HG03159 (cell line): ENCODE data around the gene GDPD4.

Source experiments
- ATAC-seq: cut with Tn5 transposase; IDR thresholded peaks from one replicate; pipeline ENCODE4 v1.9.1; 2021; ENCODE audit warnings: mild to moderate bottlenecking, moderate library complexity; ENCODE audit not compliant: unreplicated experiment

Gene GDPD4, protein sequence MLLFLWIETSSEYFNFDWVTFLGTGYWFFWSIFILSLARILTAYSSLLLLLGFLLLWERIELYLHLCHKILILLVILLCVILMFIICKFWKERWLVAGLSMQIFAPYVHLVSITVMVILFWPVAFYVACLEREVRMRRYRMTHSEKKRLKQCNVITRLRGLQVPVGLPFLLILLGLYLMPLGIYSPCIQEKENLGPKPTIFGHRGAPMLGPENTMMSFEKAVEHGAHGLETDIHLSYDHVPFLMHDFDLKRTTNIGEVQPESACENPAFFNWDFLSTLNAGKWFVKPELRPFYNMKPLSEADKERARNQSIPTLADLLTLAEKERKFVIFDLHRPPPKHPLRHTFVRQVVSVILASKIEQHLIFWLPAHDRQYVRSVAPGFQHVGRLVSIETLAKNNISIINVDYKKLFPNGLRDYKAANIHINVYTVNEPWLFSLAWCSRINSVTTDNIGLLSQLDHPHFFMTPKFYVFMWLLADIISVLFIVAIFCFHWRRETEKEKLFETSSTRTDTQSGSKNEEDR

GRCh38 chr11:77301510-77301909 lies at the start of gene GDPD4:
Gene GDPD4, minus strand, starts transcription at chr11:77301686. Its CDS starts 16,549 bp downstream, at chr11:77285137.
- no peak for ATAC-seq

DNA sequence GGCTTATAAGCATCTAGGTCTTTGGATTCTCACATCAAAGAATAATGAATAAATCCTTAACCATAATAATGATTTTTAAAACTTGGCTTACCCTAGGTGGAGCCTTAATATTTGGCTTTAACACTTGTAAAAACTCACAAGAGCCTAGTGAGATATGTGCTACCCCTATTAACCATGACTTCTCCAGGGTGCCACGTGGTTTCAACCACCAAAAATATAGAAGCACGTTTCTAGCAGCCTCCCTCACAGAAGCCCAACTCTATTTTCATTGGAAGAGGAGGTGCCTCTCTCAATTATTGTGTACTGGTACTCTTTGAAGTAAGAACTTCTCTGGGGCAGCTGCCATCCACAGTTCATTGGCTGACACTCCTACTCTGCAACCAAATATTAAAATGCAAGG lies 46.5 kb upstream of the GDPD4 start:
- no peak for ATAC-seq

DNA sequence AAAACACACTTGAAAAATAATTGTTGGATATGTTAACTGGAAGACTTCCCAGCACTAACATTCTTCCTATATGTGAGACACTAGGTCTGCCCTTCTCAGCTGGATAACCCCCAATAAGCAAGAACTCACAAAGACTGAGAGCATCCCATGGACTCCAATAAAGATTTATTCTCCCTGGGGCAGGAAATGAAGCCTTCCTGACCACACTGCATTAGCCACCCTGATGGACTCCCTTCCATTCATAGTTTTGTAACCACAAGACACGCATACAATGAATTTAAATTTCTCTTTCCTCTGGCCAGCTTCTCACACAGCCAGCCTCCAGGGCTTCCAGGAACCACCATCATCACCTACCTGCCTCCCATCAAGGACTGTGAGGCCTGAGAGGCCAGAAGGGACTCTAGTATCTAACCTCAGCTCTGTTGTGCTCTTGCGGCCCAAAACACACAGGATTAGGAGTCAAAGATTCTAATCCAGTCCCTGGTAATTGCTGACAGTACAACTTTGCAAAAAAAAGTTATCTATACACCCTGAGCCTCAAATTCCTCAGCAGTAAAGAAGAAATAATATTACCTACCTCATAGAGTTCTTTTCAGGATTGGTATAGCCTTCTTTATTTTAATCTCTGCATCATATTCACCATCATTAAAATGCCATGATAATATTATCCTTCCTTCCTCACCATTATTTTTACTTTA lies 45.6 kb upstream of the GDPD4 start:
- no peak for ATAC-seq

- no peak for ATAC-seq
These were observed 44.1 kb upstream of the GDPD4 start for GRCh38 chr11:77345621-77346020.

- no peak for ATAC-seq
These were observed 39.0 kb upstream of the GDPD4 start for GRCh38 chr11:77340501-77340900.

GRCh38 chr11:77332259-77332658 lies 30.8 kb upstream of the GDPD4 start:
- no peak for ATAC-seq

GRCh38 chr11:77325159-77325558 lies 23.7 kb upstream of the GDPD4 start:
- ATAC-seq: no peak

DNA sequence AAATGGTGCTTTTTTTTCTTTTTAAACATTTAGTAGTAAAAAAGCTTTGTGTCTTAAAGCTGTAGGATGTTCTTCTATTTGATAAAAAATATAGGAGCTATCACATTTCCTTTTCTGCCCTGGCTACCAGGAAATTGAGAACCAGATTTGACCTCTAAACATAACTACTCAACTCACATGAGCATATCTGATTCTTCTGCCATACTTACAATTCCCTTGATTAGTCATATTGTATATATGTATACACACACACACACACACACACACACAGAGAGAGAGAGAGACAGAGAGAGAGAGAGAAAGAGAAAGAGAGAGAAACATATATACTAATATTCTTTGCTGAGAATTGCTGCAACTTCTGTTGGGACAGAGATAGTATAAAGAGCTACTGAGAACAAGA lies 23.0 kb upstream of the GDPD4 start:
- ATAC-seq: no peak

- no peak for ATAC-seq
These were observed 21.6 kb upstream of the GDPD4 start for GRCh38 chr11:77322926-77323590.

DNA sequence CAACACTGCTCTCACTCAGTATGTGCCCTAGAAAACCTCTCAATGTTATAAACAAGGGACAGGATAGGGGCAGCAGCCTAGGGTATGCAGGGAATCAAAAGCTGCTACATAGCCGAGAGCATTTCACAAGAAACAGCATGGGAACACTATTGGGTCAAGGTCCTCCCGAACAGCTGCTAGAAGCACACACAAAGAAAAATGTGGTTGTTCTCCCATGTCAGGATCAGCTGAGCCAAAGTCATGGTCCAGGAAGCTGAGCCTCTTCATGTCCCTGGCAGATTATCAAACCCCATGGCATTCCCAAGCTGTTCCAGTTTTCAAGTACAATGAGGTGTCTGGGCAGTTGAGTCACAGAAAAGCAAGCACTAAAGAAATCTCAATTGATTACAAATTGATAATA lies 21.0 kb upstream of the GDPD4 start:
- no peak for ATAC-seq

DNA sequence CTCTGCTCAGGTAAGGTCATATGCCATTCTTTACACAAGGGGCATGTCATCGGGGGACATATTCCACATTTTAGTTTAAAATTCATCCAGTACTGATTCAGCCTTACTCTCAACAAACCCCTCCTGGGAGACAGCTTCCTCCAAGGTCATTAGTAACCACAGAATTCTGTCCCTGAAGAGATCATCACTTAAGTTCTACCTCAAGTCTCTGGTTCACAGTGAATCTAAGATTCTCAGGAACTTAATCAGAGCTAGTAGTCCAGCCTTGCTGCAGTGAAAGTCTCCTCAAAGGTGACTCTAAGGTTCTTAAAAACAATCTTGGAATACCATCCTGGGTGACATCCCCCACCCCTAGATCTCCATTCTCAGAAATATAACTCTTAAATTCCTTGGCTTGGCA lies 18.9 kb upstream of the GDPD4 start:
- ATAC-seq: no peak

DNA sequence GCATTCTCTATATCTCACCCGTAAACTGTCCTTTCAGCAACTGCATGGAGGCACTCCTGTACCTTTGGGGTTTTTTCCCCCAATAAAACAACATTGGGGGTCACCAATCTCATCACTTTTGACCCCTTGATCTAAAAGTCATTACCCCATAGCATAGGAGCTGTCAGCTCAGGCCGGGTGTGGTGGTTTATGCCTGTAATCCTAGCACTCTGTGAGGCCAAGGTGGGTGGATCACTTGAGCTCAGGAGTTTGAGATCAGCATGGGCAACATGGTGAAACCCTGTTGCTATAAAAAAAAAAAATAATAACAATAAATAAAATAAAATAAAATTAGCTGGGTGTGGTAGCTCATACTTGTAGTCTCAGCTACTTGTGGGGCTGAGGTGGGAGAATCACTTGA lies 17.1 kb upstream of the GDPD4 start:
- no peak for ATAC-seq

DNA sequence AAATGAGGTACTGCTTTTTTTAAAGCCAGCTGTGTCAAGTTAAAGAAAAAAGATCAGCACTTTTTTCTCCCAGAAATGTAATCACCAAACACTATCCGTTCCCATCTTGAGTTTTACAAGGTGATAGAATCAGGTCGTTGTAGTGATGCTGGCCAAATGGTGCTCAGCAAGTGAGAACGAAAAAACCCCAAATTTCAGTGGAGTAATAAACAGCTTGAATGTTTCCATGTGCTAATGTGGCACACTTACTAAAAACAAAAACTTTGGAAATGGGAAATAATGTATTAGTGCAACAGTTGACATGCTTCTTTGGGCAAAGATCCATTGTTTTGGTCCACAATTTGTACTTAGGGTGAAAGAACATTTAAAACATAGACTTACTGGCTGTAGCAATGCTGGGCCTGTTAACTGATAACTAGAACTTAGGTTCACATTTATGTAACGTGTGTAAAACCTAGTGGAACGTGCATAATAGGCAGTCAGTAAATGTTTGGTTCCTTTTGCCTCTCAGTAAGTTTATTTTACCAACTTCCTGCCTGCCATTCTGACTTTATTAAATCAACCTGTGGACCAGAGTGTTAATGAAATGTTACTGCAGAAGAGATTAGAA lies 15.4 kb upstream of the GDPD4 start:
- no peak for ATAC-seq

DNA sequence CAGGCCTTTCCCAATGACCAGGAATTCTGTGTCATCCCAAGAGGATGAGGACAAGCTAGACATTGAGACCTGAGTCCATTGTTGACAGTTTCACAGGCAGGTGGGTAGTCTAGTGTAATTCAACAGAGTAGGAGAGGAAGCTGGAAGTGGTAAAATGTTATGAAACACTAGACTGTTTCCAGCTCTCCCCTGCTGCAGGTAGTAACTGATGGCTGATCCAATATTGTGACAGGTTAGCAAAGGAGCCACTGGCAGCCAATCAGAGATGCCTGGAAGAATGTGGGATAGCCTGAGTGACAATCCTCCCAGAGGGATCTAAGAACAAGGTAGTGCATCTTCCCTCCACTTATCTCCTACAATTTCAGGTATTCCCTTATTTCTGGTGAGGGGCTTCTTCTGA lies 10.6 kb upstream of the GDPD4 start:
- no peak for ATAC-seq

GRCh38 chr11:77311701-77312100 lies 10.2 kb upstream of the GDPD4 start:
- ATAC-seq: no peak

GRCh38 chr11:77310721-77311120 lies 9.2 kb upstream of the GDPD4 start:
- no peak for ATAC-seq

DNA sequence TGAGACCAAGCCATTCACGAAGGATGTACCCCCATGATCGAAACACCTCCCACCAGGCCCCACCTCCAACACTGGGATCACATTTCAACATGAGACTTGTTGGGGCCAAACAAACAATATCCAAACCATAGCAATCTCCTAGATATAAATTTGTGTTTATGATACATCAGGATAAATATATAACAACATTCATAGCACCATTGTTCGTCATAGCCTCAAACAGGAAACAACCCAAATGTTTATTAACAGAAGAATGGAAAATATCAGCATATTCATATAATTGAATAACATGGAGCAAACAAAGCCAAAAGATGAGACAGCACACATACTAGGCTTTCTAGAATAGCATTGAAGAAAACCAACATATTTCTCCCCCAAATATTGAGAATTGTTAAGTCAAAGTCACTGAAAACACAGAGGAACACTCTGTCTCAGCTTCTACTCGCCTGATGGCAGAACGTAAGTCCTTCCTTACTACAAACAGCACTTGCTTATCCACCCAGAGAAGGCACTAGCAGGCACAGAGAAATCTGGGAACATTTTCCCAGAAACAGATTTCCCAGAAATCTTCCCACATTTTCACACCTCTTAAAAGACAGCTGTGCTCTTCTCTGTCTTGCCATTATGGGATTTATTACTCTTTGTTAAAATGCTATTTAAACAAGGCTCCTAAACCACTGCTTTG lies 8.1 kb upstream of the GDPD4 start:
- no peak for ATAC-seq

GRCh38 chr11:77308838-77309237 lies 7.4 kb upstream of the GDPD4 start:
- no peak for ATAC-seq

DNA sequence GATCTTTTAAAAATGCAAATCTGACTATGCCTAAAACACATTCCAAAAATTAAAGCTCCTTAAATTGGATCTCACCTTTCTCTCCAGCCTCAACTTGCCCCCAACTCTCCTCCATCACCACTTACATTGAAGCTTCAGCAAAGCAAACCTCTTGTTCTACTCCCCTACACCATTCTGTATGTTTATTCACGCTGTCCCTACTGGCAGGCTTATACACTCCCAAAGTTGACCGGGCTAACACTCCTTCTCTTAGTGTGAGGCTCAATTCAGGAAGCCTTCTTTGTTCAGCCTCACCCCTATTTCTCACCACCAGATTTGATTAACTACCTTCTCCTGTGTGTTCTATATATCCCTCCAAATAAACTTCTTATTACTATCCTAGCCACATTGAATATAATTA lies 1.8 kb upstream of the GDPD4 start:
- ATAC-seq: no peak

- no peak for ATAC-seq
These were observed 1.3 kb upstream of the GDPD4 start for GRCh38 chr11:77302752-77303151.

DNA sequence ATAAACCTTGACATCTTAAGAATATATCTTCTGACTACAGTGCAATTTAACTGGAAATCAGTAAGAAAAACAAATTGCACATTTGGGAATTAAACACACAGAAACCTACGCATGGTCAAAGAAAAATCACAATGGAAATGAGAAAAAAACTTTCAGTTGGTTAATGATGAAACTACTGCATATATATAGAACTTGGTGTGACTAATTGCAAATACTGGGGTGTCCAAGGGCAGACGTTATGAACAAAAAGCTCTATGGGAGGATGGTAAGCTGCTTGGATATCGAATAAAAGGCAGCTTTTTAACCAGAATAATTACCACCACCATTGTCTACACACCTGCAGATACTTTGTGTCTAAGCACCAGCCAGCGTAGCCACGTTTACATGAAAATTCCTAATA lies 791 bp downstream of the GDPD4 start:
- ATAC-seq: no peak
